Activated naive CD8-positive, alpha-beta T cell treated with anti-CD3 and anti-CD28 coated beads, Interleukin-2, amount 10 ng/mL, durations not matched to agents 7 days and 5 days (primary cell): ENCODE results near the gene SEMA5A. TPM values are rescaled to one million over a fixed set of nuclear protein-coding genes. Genes with fewer than 3 reads are reported as not detected.
"Not testable (repeated sequence)": the region's sequence is repeated elsewhere in the genome, so short reads cannot be mapped to it uniquely, and the experiment has no call there.

ENCODE experiments used
- ATAC-seq: fragments of 150-1000 bp; cut with Tn5 transposase; one replicate; pipeline ENCODE4 v1.10.0; 2021; ENCODE audit warnings: low read depth, moderate library complexity
- POLR2A ChIA-PET: fragments of 350-600 bp; sonication (Branson Sonifier 250); formaldehyde crosslinking; loops from one replicate; lab custom pipeline; 2021; ENCODE audit warnings: antibody characterized with exemption; lab: Charles Lee
- DNase-seq: peaks from one replicate; pipeline ENCODE4 v3.0.0; 2021
- H3K27ac Mint-ChIP-seq: one replicate; pipeline ENCODE4 v1.8.0; 2022; ENCODE audit warnings: mild to moderate bottlenecking, mixed read lengths
- H3K27me3 Mint-ChIP-seq: one replicate; pipeline ENCODE4 v1.8.0; 2022; ENCODE audit warnings: mild to moderate bottlenecking, moderate library complexity, mixed read lengths
- H3K36me3 Mint-ChIP-seq: one replicate; pipeline ENCODE4 v1.8.0; 2021; ENCODE audit warnings: mild to moderate bottlenecking, mixed read lengths
- H3K4me1 Mint-ChIP-seq: one replicate; pipeline ENCODE4 v1.8.0; 2021; ENCODE audit warnings: mixed read lengths
- H3K4me3 Mint-ChIP-seq: one replicate; pipeline ENCODE4 v1.8.0; 2022; ENCODE audit warnings: mild to moderate bottlenecking, moderate library complexity, mixed read lengths
- H3K9me3 Mint-ChIP-seq: one replicate; pipeline ENCODE4 v1.8.0; 2021; ENCODE audit warnings: mixed read lengths
- total RNA-seq, 2 experiments: library from RNA; stranded (reverse); gene quantifications; one replicate each; pipeline ENCODE4 v1.2.3, GENCODE V29; 2021

The SEMA5A gene
- total RNA-seq, 2 experiments from 2014 or later: 0.03 to 0.14 TPM

DNA sequence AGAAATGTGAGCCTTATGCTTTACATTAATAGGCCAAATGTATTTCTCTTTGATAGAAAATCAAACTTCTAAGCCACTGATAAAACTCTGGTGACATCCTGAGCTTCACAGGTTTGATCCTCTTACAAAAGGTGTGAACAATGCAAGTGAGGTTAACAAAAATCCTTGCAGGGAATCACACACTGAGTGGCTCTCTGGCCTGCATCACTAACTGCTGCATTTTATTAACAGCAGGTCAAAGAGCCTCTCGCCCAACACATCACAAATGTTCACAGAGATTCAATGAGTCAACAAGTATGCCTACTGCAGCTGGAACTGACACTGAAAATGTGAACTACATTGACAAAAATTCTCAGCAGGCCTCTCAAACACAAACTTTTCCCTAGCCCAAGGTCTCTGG lies 122.3 kb downstream of the SEMA5A start:
- H3K4me1 Mint-ChIP-seq: no peaks in the 10 kb centered on the region
- H3K4me3 Mint-ChIP-seq: no peak overlapping the region
- DNase-seq (no peak), ATAC-seq (no peak)
- POLR2A ChIA-PET: no interaction called here
- H3K27ac Mint-ChIP-seq: no peak overlapping the region
- H3K36me3 Mint-ChIP-seq: no peaks in the 10 kb centered on the region
- peaks cover 6% of the 10 kb centered on the region for H3K9me3 Mint-ChIP-seq
- H3K27me3 Mint-ChIP-seq: no peaks in the 10 kb centered on the region

DNA sequence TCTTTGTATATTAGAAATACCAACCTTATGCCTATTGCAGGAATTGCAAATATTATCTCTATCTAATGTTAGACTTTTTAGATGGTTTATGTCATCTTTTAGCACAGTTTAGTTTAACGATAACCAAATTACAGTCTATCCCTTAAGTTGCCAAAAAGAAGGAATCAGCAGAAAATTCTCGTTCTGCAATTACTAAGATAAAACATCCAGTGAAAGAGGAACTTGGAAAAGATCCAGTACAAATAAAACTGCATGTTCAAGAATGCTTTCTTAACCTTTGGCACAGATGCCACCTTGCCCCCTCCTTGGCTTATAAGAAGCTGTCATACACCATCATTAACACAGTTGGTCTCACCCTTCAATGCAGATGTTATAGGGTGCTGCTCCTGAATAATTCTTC lies 124.0 kb downstream of the SEMA5A start:
- Mint-ChIP-seq H3K4me1 (no peaks in the 10 kb centered on the region), H3K9me3 (peaks cover 8% of the 10 kb centered on the region), H3K27ac (no peak overlapping the region), H3K27me3 (no peaks in the 10 kb centered on the region), H3K4me3 (no peak overlapping the region), H3K36me3 (no peaks in the 10 kb centered on the region)
- POLR2A ChIA-PET: no interaction called here
- no peak for ATAC-seq
- no peak for DNase-seq

DNA sequence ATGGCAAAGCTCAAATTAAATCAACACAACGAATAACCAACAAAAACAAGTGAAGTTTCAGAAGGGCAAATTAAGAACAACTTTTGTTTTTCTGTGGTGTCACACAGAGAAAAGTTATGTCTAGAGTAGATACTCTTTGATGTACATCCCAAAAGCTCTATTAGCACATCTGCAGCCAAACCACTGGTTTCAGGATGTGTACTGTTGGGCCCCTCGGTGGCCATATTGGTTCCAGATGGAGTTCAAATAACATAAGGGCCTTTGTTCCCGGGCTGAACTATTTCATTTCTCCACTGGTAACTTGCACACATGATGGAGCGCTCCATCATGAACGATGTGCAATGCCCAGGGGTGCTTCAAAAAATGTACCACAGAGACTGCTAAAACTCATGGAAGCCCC lies 126.1 kb downstream of the SEMA5A start:
- Mint-ChIP-seq H3K27ac (no peak overlapping the region), H3K36me3 (no peaks in the 10 kb centered on the region), H3K27me3 (no peaks in the 10 kb centered on the region), H3K9me3 (peaks cover 8% of the 10 kb centered on the region), H3K4me3 (no peak overlapping the region), H3K4me1 (no peaks in the 10 kb centered on the region)
- DNase-seq: no peak
- no peak for ATAC-seq
- POLR2A ChIA-PET: no interaction called here

DNA sequence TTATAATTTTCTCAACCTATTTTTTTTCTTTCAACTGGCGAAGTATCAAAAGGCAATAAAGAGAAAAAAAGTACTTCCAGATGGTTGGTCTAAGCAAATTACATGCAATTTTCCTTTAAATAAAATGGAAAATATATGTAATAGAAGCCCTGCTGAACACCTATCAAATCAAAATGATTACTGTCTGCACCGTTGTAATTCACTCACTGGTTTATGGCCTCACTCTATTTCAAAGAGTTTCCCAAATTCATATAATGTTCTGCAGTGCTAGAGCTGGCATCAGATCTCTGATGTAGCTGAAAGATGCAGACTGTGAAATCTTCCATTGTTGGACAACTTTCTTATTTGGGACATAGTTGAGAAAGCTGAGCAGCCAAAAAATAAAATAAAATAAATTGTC lies 130.3 kb downstream of the SEMA5A start:
- Mint-ChIP-seq H3K27ac (no peak overlapping the region), H3K4me1 (no peaks in the 10 kb centered on the region), H3K27me3 (no peaks in the 10 kb centered on the region), H3K4me3 (no peak overlapping the region), H3K9me3 (peaks cover 8% of the 10 kb centered on the region), H3K36me3 (no peaks in the 10 kb centered on the region)
- DNase-seq (no peak), ATAC-seq (no peak)
- POLR2A ChIA-PET: no interaction called here

DNA sequence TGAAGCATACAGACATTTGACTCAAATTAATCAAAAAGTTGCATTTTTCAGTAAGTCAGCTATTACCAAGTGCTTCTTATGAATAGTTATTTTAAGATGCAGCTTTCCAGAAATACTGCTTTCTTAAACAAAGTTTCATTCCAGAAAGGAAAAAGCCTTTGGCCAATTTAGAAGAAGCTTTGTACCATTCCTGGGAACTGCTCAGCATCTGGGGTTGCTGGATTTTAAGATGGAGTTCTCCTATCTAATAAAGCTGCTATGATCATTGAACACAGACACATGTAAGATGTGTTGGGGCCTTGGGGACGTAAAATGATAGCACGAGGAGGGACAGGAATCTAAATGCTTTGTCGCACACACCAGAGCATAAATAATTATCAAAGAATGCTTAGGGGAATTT lies 130.8 kb downstream of the SEMA5A start:
- Mint-ChIP-seq H3K4me1 (no peaks in the 10 kb centered on the region), H3K27me3 (no peaks in the 10 kb centered on the region), H3K27ac (no peak overlapping the region), H3K36me3 (no peaks in the 10 kb centered on the region), H3K4me3 (no peak overlapping the region), H3K9me3 (peaks cover 10% of the 10 kb centered on the region)
- ATAC-seq: no peak
- DNase-seq: no peak
- POLR2A ChIA-PET: no interaction called here

DNA sequence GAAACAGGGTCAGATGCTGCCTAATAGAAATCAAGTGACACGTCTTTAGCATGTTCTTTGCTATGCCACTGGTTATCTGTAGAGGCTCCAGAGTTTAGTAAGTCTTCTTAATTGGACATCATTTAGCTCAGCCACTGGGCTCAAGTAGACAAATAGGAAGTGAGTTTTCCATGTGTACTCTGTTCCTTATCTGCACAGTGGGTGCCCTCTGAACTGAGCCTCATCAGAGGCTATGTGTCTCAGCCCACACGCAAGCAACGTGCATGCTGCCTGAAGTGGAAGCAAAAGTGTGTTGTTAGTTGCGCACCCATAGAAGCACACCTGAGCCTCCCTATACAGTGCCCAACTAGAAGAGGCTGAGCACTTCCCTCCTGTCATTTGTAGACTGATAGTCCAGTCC lies 134.7 kb downstream of the SEMA5A start:
- DNase-seq (no peak), ATAC-seq (no peak)
- no peak overlapping the region for H3K27ac Mint-ChIP-seq
- peaks cover 2% of the 10 kb centered on the region for H3K9me3 Mint-ChIP-seq
- POLR2A ChIA-PET: no interaction called here
- H3K4me1 Mint-ChIP-seq: no peaks in the 10 kb centered on the region
- no peak overlapping the region for H3K4me3 Mint-ChIP-seq
- no peaks in the 10 kb centered on the region for H3K36me3 Mint-ChIP-seq
- H3K27me3 Mint-ChIP-seq: no peaks in the 10 kb centered on the region

DNA sequence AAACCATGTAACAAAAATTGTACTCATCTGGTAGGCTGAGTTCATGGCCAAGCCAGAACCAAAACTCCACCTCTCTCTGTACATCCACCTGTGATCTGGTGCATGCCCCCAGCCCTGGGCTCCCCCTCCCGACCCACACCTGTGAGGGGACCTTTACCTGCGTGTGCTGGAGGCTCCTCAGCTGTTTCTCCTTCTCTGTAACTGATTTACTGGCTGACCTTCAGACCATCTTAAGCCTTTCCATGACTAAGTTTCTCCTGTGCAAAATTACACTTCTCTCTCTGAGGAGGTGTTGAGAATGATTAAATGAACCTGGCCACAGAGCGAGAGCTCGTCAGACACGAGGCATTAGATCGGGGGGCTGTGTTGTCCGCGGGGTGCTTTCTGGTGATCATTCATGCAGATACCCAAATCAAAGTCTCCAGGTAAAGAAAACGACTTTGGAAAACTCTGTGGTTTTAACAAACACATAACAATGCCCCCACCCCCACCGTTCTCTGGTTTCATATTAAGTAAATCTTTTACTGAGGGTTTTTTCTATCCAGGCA lies 136.4 kb downstream of the SEMA5A start:
- Mint-ChIP-seq H3K27me3 (no peaks in the 10 kb centered on the region), H3K4me1 (no peaks in the 10 kb centered on the region), H3K9me3 (peaks cover 2% of the 10 kb centered on the region), H3K36me3 (no peaks in the 10 kb centered on the region), H3K4me3 (no peak overlapping the region), H3K27ac (no peak overlapping the region)
- POLR2A ChIA-PET: no interaction called here
- ATAC-seq (no peak), DNase-seq (no peak)

DNA sequence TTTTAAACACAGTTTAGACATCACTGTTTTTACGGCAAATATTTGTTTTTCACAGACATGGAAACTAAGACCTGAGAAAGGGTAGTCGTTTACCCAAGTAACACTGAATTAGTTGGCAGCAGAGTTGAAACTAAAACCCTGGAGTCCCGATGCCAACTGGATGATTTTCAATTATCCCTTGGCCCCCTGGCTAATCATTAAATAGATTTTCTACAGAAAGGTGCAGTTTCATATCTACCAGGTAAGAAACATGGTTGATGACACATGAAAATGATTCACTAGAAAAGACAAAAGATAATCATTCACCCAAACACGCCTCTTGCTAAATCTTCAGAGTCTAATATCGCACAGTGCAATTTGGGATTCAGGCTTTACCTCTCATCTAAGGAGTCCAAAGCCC lies 136.9 kb downstream of the SEMA5A start:
- no peaks in the 10 kb centered on the region for H3K4me1 Mint-ChIP-seq

DNA sequence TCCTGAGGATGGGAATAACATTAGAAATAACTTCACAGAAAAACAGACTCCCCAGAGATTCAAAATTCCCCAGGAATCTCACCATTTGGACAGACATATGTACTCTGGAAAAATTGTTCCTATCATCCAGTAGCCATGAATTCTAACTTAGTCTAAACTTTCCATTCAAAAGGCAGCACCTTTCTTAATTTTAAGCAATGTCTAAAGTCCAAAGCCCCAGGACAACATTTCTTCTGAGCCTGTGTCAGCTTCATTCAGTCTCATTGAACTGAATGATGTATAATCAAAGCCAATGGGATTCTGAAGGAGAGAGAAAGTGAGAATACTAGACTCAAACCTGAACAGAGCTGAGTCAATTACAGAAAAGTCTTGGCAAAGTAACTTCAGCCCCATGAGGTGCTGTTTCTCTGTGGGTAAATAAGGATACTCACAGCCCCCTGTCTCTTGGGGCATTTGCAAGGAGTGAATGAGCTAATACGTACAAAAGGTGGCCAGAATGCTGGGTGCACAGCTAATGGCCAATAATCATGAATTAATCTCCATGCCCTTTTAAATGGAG lies 140.6 kb downstream of the SEMA5A start:
- ATAC-seq (no peak), DNase-seq (no peak)
- Mint-ChIP-seq H3K4me3 (no peak overlapping the region), H3K4me1 (no peaks in the 10 kb centered on the region), H3K27me3 (no peaks in the 10 kb centered on the region), H3K9me3 (no peaks in the 10 kb centered on the region), H3K27ac (no peak overlapping the region), H3K36me3 (no peaks in the 10 kb centered on the region)
- POLR2A ChIA-PET: no interaction called here

More for the DNA sequence above, 136.9 kb downstream of the SEMA5A start:
- Mint-ChIP-seq H3K27me3 (no peaks in the 10 kb centered on the region), H3K9me3 (peaks cover 2% of the 10 kb centered on the region), H3K36me3 (no peaks in the 10 kb centered on the region), H3K27ac (no peak overlapping the region), H3K4me3 (no peak overlapping the region)
- POLR2A ChIA-PET: no interaction called here
- DNase-seq (no peak), ATAC-seq (no peak)

DNA sequence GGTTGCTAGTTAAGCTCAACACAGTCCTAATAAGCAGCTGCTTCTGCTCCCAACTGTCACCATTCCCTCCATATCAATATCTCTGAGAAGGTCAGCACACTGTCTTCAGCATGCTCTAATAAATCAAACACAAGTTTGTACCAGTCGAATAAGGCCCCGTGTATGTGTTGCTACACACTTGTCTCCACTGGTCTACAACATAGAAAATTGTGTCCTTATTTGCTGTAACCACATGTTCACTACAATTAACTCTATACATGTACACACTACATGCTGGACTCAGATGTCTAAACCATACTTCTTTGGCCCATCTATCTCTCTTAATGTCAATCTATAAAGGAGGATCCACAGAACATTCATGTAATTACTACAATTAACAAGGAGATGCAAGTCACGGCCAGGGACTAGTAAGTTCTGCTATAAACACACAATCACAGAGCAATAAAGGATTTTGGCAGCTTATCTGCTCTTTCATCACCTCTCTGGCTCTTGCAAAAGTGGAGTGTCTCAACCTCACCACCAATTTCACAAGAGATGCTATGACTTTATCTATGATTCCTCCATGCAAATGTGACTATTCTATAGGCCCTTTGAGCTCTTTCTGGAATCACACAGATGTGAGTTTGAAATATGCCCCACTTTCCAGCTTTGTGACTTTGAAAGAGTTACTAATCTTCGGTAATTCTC lies 143.9 kb downstream of the SEMA5A start:
- no peak overlapping the region for H3K4me3 Mint-ChIP-seq
- no peaks in the 10 kb centered on the region for H3K36me3 Mint-ChIP-seq
- no peak for ATAC-seq
- H3K27me3 Mint-ChIP-seq: no peaks in the 10 kb centered on the region
- no peak for DNase-seq
- no peak overlapping the region for H3K27ac Mint-ChIP-seq
- POLR2A ChIA-PET: no interaction called here
- no peaks in the 10 kb centered on the region for H3K4me1 Mint-ChIP-seq
- H3K9me3 Mint-ChIP-seq: peaks cover 2% of the 10 kb centered on the region

DNA sequence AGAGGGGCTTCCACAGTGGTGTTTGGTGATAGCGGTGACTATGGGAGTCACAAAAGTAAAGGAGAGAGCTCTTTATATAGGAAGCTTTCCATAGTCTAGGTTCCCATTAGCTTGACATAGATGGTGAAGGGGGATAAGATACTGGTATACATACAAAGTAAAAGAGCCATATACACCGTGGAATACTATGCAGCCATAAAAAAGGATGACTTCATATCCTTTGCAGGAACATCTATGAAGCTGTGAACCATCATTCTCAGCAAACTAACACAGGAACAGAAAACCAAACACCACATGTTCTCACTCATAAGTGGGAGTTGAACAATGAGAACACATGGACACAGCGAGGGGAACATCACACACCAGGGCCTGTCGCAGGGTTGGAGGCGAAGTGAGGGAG lies 146.1 kb downstream of the SEMA5A start:
- H3K27ac Mint-ChIP-seq, H3K27me3 Mint-ChIP-seq, H3K4me3 Mint-ChIP-seq: not testable (repeated sequence)

DNA sequence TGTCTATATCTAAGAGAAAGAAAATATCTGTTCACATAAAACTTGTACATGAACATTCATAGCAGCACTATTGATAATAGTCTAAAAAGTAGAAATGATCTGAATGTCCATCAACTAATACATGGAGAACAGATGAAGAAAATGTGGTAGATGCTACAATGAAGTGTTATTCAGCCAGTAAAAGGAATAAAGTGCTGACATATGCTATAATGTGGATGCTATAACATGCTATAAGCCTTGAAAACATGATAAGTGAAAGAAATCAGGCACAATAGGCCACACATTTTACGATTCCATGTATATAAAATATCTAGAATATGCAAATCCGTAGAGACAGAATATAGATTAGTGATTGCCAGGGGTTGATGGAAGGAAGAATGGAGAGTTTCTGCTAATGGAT lies 146.8 kb downstream of the SEMA5A start:
- no peaks in the 10 kb centered on the region for H3K27me3 Mint-ChIP-seq
- no peak overlapping the region for H3K4me3 Mint-ChIP-seq
- H3K27ac Mint-ChIP-seq: no peak overlapping the region
- H3K9me3 Mint-ChIP-seq: peaks cover 2% of the 10 kb centered on the region
- DNase-seq: no peak
- H3K4me1 Mint-ChIP-seq: no peaks in the 10 kb centered on the region
- no peak for ATAC-seq
- no peaks in the 10 kb centered on the region for H3K36me3 Mint-ChIP-seq
- POLR2A ChIA-PET: no interaction called here

More for the DNA sequence above, 146.1 kb downstream of the SEMA5A start:
- POLR2A ChIA-PET, H3K9me3 Mint-ChIP-seq, DNase-seq, H3K36me3 Mint-ChIP-seq, ATAC-seq, H3K4me1 Mint-ChIP-seq: not testable (repeated sequence)

DNA sequence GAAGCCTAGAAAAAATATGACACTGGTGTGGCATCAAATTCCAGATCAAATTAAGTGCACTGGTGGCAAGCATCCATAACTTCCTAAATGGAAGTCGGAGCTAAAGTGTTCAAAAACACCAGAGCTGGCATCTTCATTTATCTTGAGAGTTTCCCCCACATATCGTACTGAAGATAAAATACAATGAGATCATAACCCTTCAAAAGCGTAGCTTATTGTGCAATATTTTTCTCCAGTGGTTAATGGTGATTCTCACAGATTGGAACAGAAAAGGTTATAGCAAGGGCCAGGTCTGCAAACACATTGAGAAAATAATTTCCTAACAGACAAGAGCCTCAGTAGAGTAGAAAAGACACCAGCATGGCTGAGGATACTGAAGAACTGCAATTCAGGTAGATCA lies 147.6 kb downstream of the SEMA5A start:
- Mint-ChIP-seq H3K9me3 (peaks cover 2% of the 10 kb centered on the region), H3K4me3 (no peak overlapping the region), H3K36me3 (no peaks in the 10 kb centered on the region), H3K27me3 (no peaks in the 10 kb centered on the region), H3K4me1 (no peaks in the 10 kb centered on the region), H3K27ac (no peak overlapping the region)
- ATAC-seq (no peak), DNase-seq (no peak)
- POLR2A ChIA-PET: no interaction called here

DNA sequence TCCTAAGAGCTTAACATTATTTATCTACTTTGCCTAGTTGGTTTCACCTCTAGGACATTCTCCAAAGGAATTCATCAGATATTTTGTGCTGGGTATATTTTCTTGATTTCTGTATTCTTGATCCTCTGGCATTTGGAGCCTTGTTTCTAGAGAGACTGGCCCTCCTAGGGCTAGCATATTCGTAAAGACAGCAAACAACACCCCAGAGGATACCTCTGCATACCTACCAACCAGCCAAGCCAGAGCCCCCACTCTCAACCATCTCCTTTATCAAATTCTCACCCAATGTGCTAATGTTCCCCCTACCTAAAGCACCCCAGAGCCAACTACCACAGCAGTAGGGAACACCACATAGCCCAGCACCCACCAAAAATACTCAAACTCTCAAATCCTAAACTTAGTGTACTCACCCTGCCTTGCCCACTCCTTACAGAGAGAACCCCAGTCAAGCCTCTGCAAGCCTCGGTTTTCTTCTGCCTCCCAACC lies 149.5 kb downstream of the SEMA5A start:
- Mint-ChIP-seq H3K36me3 (no peaks in the 10 kb centered on the region), H3K27ac (no peak overlapping the region), H3K4me1 (no peaks in the 10 kb centered on the region), H3K27me3 (no peaks in the 10 kb centered on the region), H3K9me3 (peaks cover 2% of the 10 kb centered on the region), H3K4me3 (no peak overlapping the region)
- DNase-seq (no peak), ATAC-seq (no peak)
- POLR2A ChIA-PET: no interaction called here
